ENCODE measurements around the gene SERPING1.

The SERPING1 gene

GRCh38 chr11:57652662-57653061, 55.2 kb downstream of the SERPING1 start:
- DNase-seq = no peak

- no peak for DNase-seq
Observed at GRCh38 chr11:57653163-57653562, 55.7 kb downstream of the SERPING1 start.

GRCh38 chr11:57656885-57657193, 59.4 kb downstream of the SERPING1 start:
- DNase-seq = no peak

- peak; percentile 88 for DNase-seq
Observed at GRCh38 chr11:57657194-57658022, 59.9 kb downstream of the SERPING1 start, which contains the start of gene CLP1. CLP1 (plus strand) TSS chr11:57657762; CDS start chr11:57659477, 1,715 bp downstream.

GRCh38 chr11:57658023-57658361, 60.5 kb downstream of the SERPING1 start:
- no peak for DNase-seq

GRCh38 chr11:57659669-57660068, 62.2 kb downstream of the SERPING1 start:
- no peak for DNase-seq

GRCh38 chr11:57662893-57663292, 65.4 kb downstream of the SERPING1 start:
- DNase-seq = no peak

GRCh38 chr11:57663975-57664374, 66.5 kb downstream of the SERPING1 start:
- DNase-seq = no peak

Measured in activated gamma-delta T cell (primary cell).